Activated CD8-positive, alpha-beta T cell treated with anti-CD3 and anti-CD28 coated beads for 36 hours (primary cell): Measurements from ENCODE around the gene MMEL1. TPM values are rescaled to one million over a fixed set of nuclear protein-coding genes. Genes with fewer than 3 reads are reported as not detected.

Experiments
- ATAC-seq: fragments of 200-7000 bp; cut with Tn5 transposase; one replicate; pipeline ENCODE4 v1.10.0; 2021; ENCODE audit warnings: mild to moderate bottlenecking, moderate library complexity
- CTCF ChIA-PET: fragments of 350-600 bp; sonication (Branson Sonifier 250); formaldehyde crosslinking; loops from one replicate; lab custom pipeline; 2021; ENCODE audit warnings: antibody characterized with exemption; lab: Charles Lee
- POLR2A ChIA-PET: fragments of 350-600 bp; sonication (Branson Sonifier 250); formaldehyde crosslinking; loops from one replicate; lab custom pipeline; 2021; ENCODE audit warnings: antibody characterized with exemption; lab: Charles Lee
- DNase-seq: peaks from one replicate; pipeline ENCODE4 v3.0.0-alpha.2; 2020
- H3K27ac Mint-ChIP-seq: one replicate; pipeline ENCODE4 v1.8.0; 2021; ENCODE audit warnings: mild to moderate bottlenecking, mixed read lengths
- H3K27me3 Mint-ChIP-seq: one replicate; pipeline ENCODE4 v1.8.0; 2021; ENCODE audit warnings: mixed read lengths
- H3K36me3 Mint-ChIP-seq: one replicate; pipeline ENCODE4 v1.8.0; 2021; ENCODE audit warnings: low read depth, mixed read lengths
- H3K4me1 Mint-ChIP-seq: one replicate; pipeline ENCODE4 v1.8.0; 2021; ENCODE audit warnings: low read depth, mixed read lengths
- H3K4me3 Mint-ChIP-seq: one replicate; pipeline ENCODE4 v1.8.0; 2021; ENCODE audit warnings: mild to moderate bottlenecking, moderate library complexity, mixed read lengths
- H3K9me3 Mint-ChIP-seq: one replicate; pipeline ENCODE4 v1.8.0; 2021; ENCODE audit warnings: mixed read lengths
- intact Hi-C: fragments of 100-400 bp; cut with micrococcal nuclease; formaldehyde crosslinking; loops from one replicate; pipeline ENCODE4 v1.10.0; 2022
- total RNA-seq, 2 experiments: library from RNA; stranded (reverse); gene quantifications; one replicate each; pipeline ENCODE4 v1.2.3, GENCODE V29; 2021
- TF ChIP-seq, protein P1 (sequence below): fragments of 200-600 bp; IDR thresholded peaks from one replicate; pipeline ENCODE4 v1.8.0; 2022; ENCODE audit warnings: antibody characterized with exemption, mild to moderate bottlenecking

The MMEL1 gene
- total RNA-seq, 2 experiments from 2014 or later: 1.8 to 3.1 TPM

- H3K9me3 Mint-ChIP-seq: peaks cover 2% of the 10 kb centered on the region
- CTCF ChIA-PET: interaction anchor here (0.7 to 1.0 kb wide), 3 partner anchors 9 to 393 kb away, joined by 3 read pairs; partner anchors contain the start of gene FAAP20
- TF ChIP-seq, protein P1, sequence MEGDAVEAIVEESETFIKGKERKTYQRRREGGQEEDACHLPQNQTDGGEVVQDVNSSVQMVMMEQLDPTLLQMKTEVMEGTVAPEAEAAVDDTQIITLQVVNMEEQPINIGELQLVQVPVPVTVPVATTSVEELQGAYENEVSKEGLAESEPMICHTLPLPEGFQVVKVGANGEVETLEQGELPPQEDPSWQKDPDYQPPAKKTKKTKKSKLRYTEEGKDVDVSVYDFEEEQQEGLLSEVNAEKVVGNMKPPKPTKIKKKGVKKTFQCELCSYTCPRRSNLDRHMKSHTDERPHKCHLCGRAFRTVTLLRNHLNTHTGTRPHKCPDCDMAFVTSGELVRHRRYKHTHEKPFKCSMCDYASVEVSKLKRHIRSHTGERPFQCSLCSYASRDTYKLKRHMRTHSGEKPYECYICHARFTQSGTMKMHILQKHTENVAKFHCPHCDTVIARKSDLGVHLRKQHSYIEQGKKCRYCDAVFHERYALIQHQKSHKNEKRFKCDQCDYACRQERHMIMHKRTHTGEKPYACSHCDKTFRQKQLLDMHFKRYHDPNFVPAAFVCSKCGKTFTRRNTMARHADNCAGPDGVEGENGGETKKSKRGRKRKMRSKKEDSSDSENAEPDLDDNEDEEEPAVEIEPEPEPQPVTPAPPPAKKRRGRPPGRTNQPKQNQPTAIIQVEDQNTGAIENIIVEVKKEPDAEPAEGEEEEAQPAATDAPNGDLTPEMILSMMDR: no peak
- H3K27ac Mint-ChIP-seq: peak overlapping the region; percentile 42
- peak; percentile 54 for DNase-seq
- ATAC-seq: no peak
- peaks cover 22% of the 10 kb centered on the region for H3K36me3 Mint-ChIP-seq
- intact Hi-C loops: loop anchor here (5.0 to 10.0 kb wide), 2 partner anchors 40 to 58 kb away; no protein-coding TSS in a partner anchor
- peak overlapping the region; percentile 83 for H3K4me3 Mint-ChIP-seq
- peaks cover 28% of the 10 kb centered on the region for H3K4me1 Mint-ChIP-seq
- POLR2A ChIA-PET: interaction anchor here (5.2 to 6.2 kb wide), 3 partner anchors 24 to 39 kb away, joined by 39 to 100 read pairs (median 43); partner anchors contain the start of gene TNFRSF14
- no peaks in the 10 kb centered on the region for H3K27me3 Mint-ChIP-seq
These were observed 45.6 kb downstream of the MMEL1 start for GRCh38 chr1:2587071-2587859.

DNA sequence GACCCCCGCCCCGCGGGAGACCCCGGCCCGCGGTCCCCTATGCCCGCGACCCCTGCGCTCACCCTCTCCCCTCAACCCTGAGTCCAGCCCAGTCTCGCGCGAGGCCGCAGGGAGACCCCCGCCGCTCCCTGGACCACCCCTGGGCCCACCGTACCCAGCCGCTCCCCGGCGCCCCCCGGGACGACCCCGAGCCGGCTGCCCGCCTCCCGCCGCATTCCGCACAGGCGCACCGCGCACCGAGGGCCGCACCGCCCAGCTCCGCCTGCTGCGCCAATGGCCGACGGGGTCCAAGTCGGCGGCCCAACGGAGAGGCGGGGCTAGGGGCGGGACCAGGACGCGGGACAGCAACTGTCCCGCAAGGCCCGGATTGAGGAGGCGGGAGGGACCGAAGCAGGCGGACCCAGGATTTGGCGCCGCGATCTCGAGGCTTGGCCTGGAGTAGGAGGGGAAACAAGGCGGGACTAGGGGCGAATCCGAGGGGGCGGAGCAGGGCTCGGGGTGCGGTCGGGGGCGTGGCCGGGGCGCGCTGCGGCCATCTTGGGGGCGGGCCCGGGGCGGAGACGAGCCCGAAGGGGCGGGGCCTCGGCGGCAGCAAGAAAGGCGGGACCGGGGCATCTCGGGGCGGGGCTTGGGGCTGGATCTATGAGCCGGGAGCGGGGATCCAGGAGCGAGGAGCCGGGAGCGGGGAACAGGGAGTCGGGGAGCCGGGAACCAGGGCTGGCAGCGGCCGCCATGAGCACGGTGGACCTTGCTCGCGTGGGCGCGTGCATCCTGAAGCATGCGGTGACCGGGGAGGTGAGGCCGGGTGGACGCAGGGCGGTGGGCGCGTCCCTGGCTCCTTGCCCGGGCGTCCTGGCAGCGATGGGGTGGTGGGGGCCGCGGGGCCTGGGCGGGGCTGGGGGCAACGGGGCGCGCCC is 46.4 kb downstream of the MMEL1 start, which contains the start of gene PRXL2B:
Gene PRXL2B (plus strand): TSS at position 624 of the 917 bp plus-strand sequence. CDS start 109 bp downstream, at position 733.
- CTCF ChIA-PET: interaction anchor here (0.7 to 3.3 kb wide), 8 partner anchors 9 to 392 kb away, joined by 3 to 28 read pairs (median 6); partner anchors contain the start of genes FAAP20 and TNFRSF14
- POLR2A ChIA-PET: interaction anchor here (0.7 to 6.2 kb wide), 12 partner anchors 8 to 171 kb away, joined by 3 to 100 read pairs (median 6); partner anchors contain the start of gene TNFRSF14
- H3K36me3 Mint-ChIP-seq: peaks cover 27% of the 10 kb centered on the region
- H3K9me3 Mint-ChIP-seq: peaks cover 3% of the 10 kb centered on the region
- no peaks in the 10 kb centered on the region for H3K27me3 Mint-ChIP-seq
- peak within 1 kb of the TSS; percentile 83 for H3K4me3 Mint-ChIP-seq
- intact Hi-C loops: loop anchor here (5.0 to 10.0 kb wide), 2 partner anchors 39 to 58 kb away; no protein-coding TSS in a partner anchor
- peak; percentile 99 for DNase-seq
- H3K27ac Mint-ChIP-seq: peak within 1 kb of the TSS; percentile 92
- H3K4me1 Mint-ChIP-seq: peaks cover 37% of the 10 kb centered on the region
- peak; percentile 74 for ATAC-seq
- TF ChIP-seq, protein P1: no peak

DNA sequence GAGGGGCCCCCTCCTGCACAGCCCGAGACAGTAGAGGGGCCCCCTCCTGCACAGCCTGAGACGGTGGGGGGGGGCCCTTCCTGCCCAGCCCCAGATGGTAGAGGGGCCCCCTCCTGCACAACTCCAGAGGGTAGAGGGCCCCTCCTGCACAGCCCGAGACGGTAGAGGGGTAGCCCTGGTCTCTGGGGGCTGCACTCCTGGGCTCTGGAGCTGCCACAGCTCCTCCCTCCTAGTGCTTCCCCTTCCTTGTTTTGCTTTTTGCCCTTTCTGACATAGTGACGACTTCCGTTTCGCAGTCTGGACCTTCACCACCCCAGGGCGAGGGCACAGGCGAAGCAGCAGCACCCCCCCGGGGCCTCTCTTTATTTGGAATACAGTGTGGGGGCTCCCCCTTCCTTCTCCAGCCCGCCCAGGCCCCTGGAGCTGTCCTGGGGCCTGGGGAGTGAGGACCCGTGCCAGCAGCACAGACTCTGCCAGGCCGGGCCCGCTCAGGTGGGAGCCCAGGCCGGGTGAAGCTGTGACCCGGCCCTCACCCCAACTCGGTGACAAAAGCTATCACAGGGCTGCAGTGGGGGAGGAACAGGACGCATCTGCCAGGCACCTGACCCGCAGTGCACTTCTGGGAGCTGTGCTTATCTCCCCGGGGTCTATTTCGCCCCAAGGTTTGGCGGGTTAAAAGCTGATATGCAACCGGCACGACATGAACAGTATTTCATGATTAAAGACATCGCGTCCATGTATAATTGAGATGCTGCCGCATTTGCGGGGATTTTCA is 47.3 kb downstream of the MMEL1 start:
- peak; percentile 58 for ATAC-seq
- H3K36me3 Mint-ChIP-seq: peaks cover 27% of the 10 kb centered on the region
- H3K4me3 Mint-ChIP-seq: peak overlapping the region; percentile 83
- peaks cover 3% of the 10 kb centered on the region for H3K9me3 Mint-ChIP-seq
- peaks cover 45% of the 10 kb centered on the region for H3K4me1 Mint-ChIP-seq
- POLR2A ChIA-PET: interaction anchor here (0.7 to 6.2 kb wide), 16 partner anchors 7 to 170 kb away, joined by 3 to 100 read pairs (median 6); partner anchors contain the start of gene TNFRSF14
- intact Hi-C loops: loop anchor here (5.0 to 10.0 kb wide), 2 partner anchors 38 to 59 kb away; no protein-coding TSS in a partner anchor
- no peaks in the 10 kb centered on the region for H3K27me3 Mint-ChIP-seq
- TF ChIP-seq, protein P1: no peak
- DNase-seq: peak; percentile 87
- CTCF ChIA-PET: interaction anchor here (1.6 to 3.3 kb wide), 5 partner anchors 22 to 171 kb away, joined by 3 to 28 read pairs (median 9); partner anchors contain the start of gene TNFRSF14
- peak overlapping the region; percentile 92 for H3K27ac Mint-ChIP-seq

- peak overlapping the region; percentile 92 for H3K27ac Mint-ChIP-seq
- ChIA-PET CTCF (interaction anchor here (1.0 to 3.3 kb wide), 6 partner anchors 21 to 170 kb away, joined by 3 to 28 read pairs (median 8); partner anchors contain the start of gene TNFRSF14), POLR2A (interaction anchor here (0.6 to 6.2 kb wide), 16 partner anchors 8 to 169 kb away, joined by 3 to 100 read pairs (median 6); partner anchors contain the start of genes PANK4 and TNFRSF14)
- DNase-seq: peak; percentile 41
- H3K4me1 Mint-ChIP-seq: peaks cover 49% of the 10 kb centered on the region
- TF ChIP-seq, protein P1: no peak
- H3K27me3 Mint-ChIP-seq: no peaks in the 10 kb centered on the region
- H3K9me3 Mint-ChIP-seq: peaks cover 3% of the 10 kb centered on the region
- H3K36me3 Mint-ChIP-seq: peaks cover 27% of the 10 kb centered on the region
- H3K4me3 Mint-ChIP-seq: peak overlapping the region; percentile 83
- intact Hi-C loops: loop anchor here (5.0 to 10.0 kb wide), 2 partner anchors 38 to 60 kb away; no protein-coding TSS in a partner anchor
- ATAC-seq: no peak
These were observed 48.0 kb downstream of the MMEL1 start for GRCh38 chr1:2584686-2585317.
